Activated T-cell treated with anti-CD3 and anti-CD28 coated beads for 1 hour (primary cell): ENCODE results near the gene CRYZ.
A peak's percentile ranks its signal among the peaks of the same experiment; 100 is the strongest.

Experiments
- DNase-seq: peaks from one replicate; pipeline ENCODE4 v3.0.0-alpha.2; 2020; ENCODE audit warnings: low read depth

Gene CRYZ

DNA sequence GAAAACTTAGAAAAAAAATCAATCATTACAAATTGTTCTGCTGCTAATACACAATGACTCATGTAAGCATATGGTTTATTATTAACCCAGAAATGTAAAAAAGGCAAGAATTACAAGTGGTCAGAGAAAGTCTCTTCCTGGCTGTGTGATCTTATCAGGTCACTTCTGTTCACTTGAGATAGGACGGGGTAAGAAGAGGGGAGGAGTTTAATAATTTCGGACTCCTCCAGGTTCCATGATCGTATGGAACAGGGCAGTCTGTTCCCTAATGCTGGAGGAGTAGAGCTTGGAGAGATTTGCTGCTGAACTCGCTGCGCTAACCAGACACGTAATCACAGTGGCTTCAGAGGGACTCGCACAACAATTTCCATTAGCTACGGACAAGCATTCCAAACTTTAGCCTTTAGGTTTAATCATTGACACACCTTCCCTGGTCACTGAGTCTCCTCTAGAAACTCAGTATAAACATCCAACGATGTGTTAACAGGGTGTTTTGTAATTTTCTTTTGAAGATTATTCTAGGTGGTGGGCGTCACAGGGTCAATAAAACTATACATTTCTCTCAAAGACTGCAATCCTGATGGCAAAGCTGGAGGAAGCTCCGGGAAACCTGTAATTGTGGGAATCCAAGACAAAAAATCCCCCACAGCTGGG, 1.3 kb downstream of the CRYZ start:
- no peak for DNase-seq

DNA sequence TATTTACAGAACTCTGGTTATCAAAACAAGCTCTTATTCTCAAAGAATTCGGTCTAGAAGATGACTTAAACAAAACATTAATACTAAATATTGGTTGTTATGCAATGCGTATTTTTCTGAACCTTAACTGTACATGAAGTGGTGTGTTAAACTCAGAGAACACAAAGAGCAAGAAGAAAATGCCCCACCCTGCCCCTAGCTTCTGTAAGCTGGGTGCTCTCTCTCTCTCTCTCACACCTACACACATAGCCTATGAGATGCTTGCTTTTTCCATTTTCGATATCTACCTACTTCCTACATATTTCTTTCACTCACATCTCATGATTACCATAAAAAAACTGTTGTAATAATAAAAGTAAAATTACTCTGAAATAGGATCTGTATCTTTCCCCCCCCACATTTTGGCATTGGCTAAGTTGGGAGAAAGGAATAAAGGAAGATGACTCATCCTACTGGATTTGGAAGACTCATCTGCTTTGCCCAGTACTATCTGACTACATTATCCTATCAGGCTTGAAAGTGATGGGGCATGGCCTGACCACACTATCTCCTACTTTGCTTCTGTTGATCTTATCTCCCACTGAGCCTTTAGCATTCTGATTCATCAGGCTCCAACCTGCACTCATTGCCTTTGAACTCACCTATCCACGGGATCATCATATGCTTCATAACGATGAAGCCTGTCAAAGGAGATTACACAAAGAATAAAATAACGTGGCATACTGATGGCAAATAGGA, 2.9 kb downstream of the CRYZ start:
- no peak for DNase-seq

GRCh38 chr1:74728736-74729135, 4.1 kb downstream of the CRYZ start:
- no peak for DNase-seq

- DNase-seq, result no peak
Measured at GRCh38 chr1:74726063-74726462, 6.8 kb downstream of the CRYZ start.

DNA sequence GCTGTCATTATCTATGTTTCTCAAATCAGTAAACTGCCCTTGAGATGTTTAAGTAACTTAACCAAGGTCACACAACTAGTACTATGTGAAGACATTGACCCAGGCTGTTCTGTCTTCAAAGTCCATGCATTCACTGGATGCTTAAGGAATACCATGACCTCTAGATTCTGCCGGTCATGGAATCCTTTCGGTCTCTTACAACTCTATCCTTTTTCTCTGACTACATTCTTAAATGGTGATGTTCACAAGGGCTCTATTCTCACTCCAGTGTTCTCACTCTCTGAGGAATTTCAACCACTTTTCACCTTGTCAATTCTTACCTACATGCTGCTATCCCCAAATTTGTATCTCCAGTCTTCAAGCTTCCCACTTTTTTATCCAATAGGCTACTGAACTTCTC, 15.2 kb downstream of the CRYZ start:
- no peak for DNase-seq

DNA sequence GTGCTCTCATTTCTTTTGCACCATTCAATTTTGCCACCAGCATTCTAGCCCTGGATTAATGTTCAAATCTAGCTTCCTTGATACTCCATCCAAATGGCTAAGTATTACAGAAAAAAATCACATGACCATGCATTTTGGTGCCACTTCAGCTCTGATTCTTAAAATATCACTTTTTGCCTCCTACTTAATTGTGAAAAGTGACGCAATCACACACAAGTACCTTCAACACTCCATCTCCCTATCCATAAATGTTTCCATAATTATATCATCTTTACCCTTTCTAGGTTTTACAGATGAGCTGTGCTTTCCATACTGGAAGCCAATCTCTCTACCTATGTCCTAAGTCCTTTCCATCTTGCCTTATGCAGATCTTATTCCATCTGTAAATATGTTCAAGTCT, 16.0 kb downstream of the CRYZ start:
- no peak for DNase-seq

DNA sequence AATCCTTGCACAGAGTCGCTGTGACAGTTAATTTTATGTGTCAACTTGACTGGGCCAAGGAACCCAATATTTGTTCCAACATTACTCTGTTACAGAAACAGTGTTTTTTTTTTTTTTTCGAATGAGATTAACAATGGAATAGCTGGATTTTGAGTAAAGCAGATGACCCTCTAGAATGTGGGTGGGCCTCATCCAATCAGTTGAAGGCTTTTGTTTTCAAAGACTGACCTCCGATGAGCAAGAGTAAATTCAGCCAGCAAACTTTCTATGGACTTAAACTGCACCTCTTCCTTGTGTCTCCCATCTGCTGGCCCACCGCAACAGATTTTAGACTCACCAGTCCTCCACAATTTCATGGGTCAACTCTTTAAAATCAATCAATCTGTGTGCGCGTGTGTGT, 17.0 kb downstream of the CRYZ start:
- DNase-seq, result no peak

DNA sequence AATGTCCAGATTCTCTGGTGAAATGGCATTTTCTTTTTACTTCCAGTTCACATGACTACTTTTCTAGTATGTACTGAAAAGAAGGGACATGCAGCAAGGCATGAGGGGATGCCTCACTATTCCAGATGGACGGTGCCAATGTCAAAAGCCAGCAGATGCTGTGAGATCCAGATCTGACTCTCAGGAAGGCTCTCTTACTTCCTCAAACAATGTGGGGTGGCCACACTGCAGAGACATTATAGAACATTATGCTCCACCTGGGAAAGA, 17.7 kb downstream of the CRYZ start:
- DNase-seq, result no peak

DNA sequence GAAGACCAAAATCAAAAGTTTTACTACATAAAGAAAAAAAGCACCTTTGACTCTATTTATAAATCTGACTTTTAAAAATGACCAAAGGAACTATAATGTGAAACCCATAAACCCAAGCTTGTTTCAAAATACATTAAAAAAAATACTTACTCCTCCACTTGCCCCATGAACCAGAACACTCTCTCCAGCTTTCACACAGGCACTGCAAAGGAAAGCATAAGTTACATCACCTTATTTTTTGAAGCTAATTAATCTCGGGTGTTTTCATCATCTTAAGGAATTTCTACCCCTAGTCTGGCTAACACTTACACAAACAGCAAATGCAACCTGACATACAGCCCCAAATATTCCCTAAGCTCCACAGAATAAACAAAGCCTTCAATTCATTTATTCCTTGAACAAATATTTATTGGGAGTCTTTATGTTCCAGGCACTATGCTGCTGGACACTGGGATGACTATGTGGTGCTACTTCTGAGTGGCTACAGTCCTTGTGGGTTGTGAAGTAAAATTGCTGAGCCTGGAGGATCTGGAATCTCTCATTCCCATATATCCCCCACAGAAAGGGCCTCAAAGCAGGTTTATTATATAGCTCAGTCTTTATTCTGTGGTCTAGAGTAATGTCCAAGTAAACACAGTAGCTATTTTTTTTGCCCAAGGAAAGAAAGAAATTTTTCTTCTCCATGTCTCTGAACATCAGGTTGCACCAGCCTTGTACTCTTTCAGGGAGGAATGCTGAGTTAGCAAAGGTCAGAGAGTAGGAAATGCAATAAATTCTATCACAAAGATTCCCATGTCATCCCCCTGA, 18.2 kb downstream of the CRYZ start:
- DNase-seq, result no peak

GRCh38 chr1:74713849-74714248, 19.0 kb downstream of the CRYZ start:
- DNase-seq, result no peak

DNA sequence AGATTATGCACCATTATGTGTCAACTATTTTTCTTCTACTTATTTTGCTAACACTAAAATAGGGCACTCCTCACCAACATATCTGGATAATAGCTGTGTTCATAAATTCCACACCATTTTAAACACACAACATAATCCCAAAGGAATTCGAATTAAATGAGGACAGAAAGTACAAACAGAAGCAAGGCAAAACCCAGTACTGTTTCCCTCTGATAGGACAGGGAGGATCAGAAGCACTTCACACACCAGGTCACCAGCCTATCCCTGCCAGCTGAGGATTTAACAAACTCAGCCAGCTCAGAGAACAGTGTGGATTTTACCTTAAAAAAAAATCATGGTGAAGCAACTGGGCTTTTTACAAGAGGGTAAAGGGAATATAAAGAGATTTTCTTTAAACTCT, 20.0 kb downstream of the CRYZ start:
- DNase-seq, result no peak

GRCh38 chr1:74703386-74704182, 29.3 kb downstream of the CRYZ start:
- no peak for DNase-seq

DNA sequence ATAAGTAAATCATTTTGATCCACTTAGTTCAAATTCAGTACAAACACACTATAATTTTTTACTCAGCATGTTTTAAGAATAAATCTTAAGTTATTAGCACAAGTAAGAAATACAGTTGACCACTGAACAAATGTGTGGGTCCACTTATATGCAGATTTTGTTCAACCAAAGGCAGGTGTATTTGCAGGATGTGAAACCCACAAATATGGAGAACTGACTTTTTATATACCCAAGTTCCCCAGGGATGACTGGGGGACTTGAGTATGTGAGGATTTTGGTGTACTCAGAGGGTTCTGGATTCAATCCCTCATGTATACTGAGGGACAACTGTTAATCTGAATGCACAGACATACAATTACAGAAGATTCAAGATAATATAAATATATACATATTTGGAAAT, 33.5 kb downstream of the CRYZ start:
- DNase-seq, result no peak

GRCh38 chr1:74697832-74698231, 35.0 kb downstream of the CRYZ start:
- DNase-seq, result no peak

DNA sequence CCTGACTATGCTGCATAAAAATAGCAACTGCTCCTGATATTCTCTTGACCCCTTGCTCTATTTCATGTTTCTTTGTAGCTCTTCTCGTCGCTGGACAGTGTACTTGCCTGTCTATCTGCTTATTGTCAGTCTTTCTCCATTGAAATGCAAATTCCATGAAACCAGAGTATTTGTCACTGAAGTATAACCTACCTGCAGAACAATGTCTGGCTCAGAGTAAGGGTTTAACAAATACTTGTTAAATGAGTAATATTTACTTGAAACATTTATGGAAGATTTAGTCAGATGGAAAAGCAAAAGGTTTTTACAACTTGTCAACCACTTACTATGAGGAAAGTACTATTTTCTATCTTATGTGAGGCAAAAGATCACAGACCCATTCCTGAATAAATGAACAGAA, 39.4 kb downstream of the CRYZ start:
- no peak for DNase-seq

- DNase-seq, result no peak
Measured at GRCh38 chr1:74690909-74691308, 41.9 kb downstream of the CRYZ start.

DNA sequence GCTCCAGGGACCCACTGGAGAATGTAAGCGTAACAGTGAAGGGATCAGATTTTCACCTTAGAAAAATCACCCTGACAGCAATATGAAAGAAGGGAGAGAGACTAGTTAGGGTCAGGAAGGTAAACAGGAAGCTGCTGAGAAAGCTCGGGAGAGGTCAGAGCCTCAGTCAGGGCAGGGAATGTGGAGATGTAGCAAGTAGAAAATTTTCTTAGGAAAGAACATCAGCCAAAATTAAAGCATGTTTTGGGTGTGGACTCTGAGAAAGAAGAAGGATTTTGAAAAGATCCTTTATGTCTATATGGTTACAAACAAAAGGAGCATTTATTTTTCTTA, 42.5 kb downstream of the CRYZ start:
- no peak for DNase-seq

DNA sequence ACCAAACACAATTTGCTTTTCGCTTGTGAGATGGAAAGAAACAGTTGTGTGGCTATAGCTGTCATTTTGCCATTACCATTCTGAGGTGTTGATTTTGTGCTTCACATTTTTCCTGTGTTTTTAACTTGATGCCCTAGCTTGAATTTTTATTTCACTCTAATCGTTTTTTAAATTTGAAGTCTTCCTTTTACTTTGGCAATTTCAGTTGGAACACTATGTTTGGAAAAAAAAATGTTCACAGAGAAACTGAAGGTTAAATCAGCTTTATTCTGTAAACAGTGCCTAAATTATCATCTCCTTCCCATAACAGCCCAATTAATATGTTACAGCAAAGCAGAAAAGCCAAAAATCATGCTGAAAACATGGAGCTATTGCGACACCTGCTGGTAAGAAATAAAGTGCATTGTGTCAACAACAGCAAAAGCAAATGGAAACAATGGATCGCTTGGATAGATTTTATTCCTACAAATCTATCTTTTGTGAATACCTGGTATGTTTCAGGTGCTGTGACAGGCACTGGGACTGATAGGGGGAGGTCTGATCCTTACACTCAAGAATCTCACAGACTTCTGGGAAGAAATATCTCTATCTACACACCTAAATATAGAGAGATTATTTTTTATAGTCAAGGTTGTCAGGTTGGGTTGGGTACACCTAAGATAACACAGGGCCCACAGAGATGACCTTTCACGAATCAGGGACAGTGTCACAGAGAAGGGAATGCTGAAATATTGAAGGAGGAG, 43.1 kb downstream of the CRYZ start:
- peak; percentile 1 for DNase-seq

GRCh38 chr1:74686928-74687327, 45.9 kb downstream of the CRYZ start:
- no peak for DNase-seq

DNA sequence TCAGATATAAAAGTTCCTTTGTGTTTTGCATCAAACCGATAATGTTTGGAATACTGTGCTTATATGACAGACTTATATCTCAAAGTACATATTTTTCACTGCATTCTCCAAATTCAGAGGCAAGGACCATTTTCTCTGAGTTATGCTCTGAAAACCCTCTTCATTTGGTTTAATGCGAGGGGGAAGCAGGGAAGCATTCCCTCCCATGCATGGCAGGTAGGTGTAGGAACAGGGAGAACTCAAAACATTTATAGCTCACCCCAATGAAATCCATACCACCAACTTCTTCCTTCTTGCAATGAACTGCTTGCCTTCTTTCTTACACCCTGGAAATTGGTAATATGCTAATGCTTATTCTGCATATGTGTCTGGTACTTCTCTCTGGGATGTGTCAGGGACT, 48.5 kb downstream of the CRYZ start:
- DNase-seq, result no peak

DNA sequence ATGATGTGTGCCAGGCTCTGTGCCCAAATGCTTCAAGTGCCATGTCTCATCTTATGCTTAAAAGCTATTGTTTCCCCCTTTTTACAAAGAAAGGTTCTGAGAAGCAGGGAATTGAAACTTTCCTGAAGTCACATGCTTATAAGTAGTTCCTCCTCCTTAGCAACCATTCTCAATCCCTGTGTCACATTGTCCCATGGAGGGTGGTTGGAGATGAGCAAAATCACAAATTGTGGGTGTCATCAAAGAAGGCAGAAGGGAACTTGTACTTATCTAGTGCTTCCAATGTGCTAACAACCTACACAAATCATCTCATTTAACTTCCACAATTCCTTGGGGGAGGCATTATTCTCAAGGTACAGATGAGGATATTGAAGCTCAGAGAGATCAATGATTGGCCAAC, 49.2 kb downstream of the CRYZ start:
- DNase-seq, result no peak

GRCh38 chr1:74681851-74682250, 51.0 kb downstream of the CRYZ start:
- DNase-seq, result no peak
